ENCODE data around the gene FNDC3B. TPM values are rescaled to one million over a fixed set of nuclear protein-coding genes. Genes with fewer than 3 reads are reported as not detected.

FNDC3B gene
- total RNA-seq, 4 donors from 2014 or later, result 59.8 to 72.6 (median 65.6) TPM

DNA sequence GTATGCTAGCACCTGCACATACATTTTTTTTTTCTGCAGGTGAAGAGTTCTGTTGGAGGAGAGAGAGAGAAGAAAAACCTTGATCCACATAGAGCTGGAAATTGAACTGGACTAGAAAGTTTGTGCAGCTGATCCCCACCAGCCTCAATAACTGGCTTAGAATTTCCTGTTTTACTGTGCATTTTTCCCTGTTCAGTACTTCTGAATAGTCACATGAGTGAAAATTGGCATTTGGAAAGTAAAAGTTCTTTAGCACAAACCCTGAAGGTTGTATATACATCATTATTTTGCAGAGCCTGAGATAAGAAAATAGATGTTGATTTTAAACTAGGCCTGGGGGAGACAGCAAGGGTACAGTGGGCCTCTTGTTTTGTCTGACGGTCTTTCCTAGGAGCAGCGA is 366.5 kb downstream of the FNDC3B start:
- WGBS, result 94% methylated on average over 2 of the region's 2 CpGs
- Histone ChIP-seq H3K4me3 (no peak overlapping the region), H3K9me3 (no peaks in the 10 kb centered on the region), H3K36me3 (peaks cover 0 to 12% (median 11%) of the 10 kb centered on the region in 4 donors), H3K27me3 (no peaks in the 10 kb centered on the region), H3K4me1 (no peaks in the 10 kb centered on the region), H3K27ac (replicated peaks in 1 of 4) (no peak overlapping the region)
- no peak for TF ChIP-seq POLR2A (IDR thresholded peaks at IDR 0.05; ENCODE audit: low read depth)
- TF ChIP-seq POLR2AphosphoS5 (IDR thresholded peaks at IDR 0.05), result no peak
- no peak for TF ChIP-seq CTCF (IDR thresholded peaks at IDR 0.05)
- TF ChIP-seq EP300 (IDR thresholded peaks at IDR 0.05), result no peak
- intact Hi-C loops (cut with DNase I), result no loop called here
- no peak for DNase-seq (ENCODE audit: extremely low spot score)

GRCh38 chr3:172407872-172408271 is 368.5 kb downstream of the FNDC3B start:
- Histone ChIP-seq H3K27me3 (no peaks in the 10 kb centered on the region), H3K36me3 (no peaks in the 10 kb centered on the region), H3K4me3 (no peak overlapping the region), H3K27ac (replicated peaks in 1 of 4) (no peak overlapping the region), H3K9me3 (no peaks in the 10 kb centered on the region), H3K4me1 (no peaks in the 10 kb centered on the region)
- no peak for DNase-seq (ENCODE audit: extremely low spot score)
- WGBS, result 83% methylated on average over 3 of the region's 3 CpGs
- intact Hi-C loops (cut with DNase I), result no loop called here
- no peak for TF ChIP-seq POLR2AphosphoS5 (IDR thresholded peaks at IDR 0.05)
- no peak for TF ChIP-seq CTCF (IDR thresholded peaks at IDR 0.05)
- TF ChIP-seq POLR2A (IDR thresholded peaks at IDR 0.05; ENCODE audit: low read depth), result no peak
- no peak for TF ChIP-seq EP300 (IDR thresholded peaks at IDR 0.05)

- H3K9me3 ChIP-seq, result no peaks in the 10 kb centered on the region
- H3K4me3 ChIP-seq, result no peak overlapping the region
- H3K4me1 ChIP-seq, result no peaks in the 10 kb centered on the region
- WGBS, result 86% methylated on average over 3 of the region's 13 CpGs
- intact Hi-C loops (cut with DNase I), result no loop called here
- no peak for DNase-seq (ENCODE audit: extremely low spot score)
- H3K27me3 ChIP-seq, result no peaks in the 10 kb centered on the region
- TF ChIP-seq EP300 (IDR thresholded peaks at IDR 0.05) (no peak), CTCF (IDR thresholded peaks at IDR 0.05) (no peak), POLR2AphosphoS5 (IDR thresholded peaks at IDR 0.05) (no peak), POLR2A (IDR thresholded peaks at IDR 0.05; ENCODE audit: low read depth) (no peak)
- no peak overlapping the region for H3K27ac ChIP-seq (replicated peaks in 1 of 4)
- no peaks in the 10 kb centered on the region for H3K36me3 ChIP-seq
These were observed 371.5 kb downstream of the FNDC3B start for GRCh38 chr3:172410702-172411477.

DNA sequence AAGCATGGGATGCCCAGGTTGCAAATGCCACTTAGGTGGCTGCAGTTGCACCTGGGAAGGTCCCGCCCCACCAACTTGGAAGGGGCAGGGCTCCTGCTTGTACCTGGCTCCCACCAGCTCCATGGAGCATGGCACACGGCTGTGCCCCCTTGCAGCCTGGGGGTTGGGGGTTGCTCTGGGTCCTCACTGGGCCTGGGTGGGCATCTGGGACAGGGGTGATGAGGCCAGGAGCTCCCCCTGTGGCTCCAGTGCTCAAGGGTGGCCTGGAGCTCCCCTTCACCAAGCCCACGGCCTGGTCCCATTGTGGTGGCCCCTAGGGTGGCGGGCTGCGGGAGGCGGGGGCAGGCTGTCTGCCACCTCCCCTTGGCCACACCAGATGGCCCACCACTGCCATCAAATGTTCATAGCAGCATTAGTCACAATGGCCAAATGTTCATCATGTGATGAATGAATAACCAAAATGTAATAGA is 372.1 kb downstream of the FNDC3B start:
- TF ChIP-seq POLR2AphosphoS5 (IDR thresholded peaks at IDR 0.05), result no peak
- TF ChIP-seq CTCF (IDR thresholded peaks at IDR 0.05), result no peak
- TF ChIP-seq POLR2A (IDR thresholded peaks at IDR 0.05; ENCODE audit: low read depth), result no peak
- no peak for TF ChIP-seq EP300 (IDR thresholded peaks at IDR 0.05)
- H3K36me3 ChIP-seq, result no peaks in the 10 kb centered on the region
- WGBS, result 96% methylated on average over 4 of the region's 6 CpGs
- H3K27me3 ChIP-seq, result no peaks in the 10 kb centered on the region
- no peaks in the 10 kb centered on the region for H3K4me1 ChIP-seq
- H3K9me3 ChIP-seq, result no peaks in the 10 kb centered on the region
- no peak overlapping the region for H3K27ac ChIP-seq (replicated peaks in 1 of 4)
- intact Hi-C loops (cut with DNase I), result no loop called here
- H3K4me3 ChIP-seq, result no peak overlapping the region
- no peak for DNase-seq (ENCODE audit: extremely low spot score)

Data from esophagus muscularis mucosa (tissue), 4 donors.